Motor neuron (in vitro differentiated cells): ENCODE data around the gene CARMIL3. TPM values are rescaled to one million over a fixed set of nuclear protein-coding genes. Genes with fewer than 3 reads are reported as not detected.

Experiments
- ATAC-seq, 8 experiments: fragments of 200-7000 bp; cut with Tn5 transposase; replicated peaks in 6 of 8; 2 replicates each; pipeline ENCODE4 v1.8.0; 2021; ENCODE audit warnings: mild to moderate bottlenecking in 8 of 8, moderate library complexity in 8 of 8
- H3K27ac ChIP-seq, 2 donors: fragments of 250-450 bp; sonication (Bioruptor Pico); 2 replicates each; pipeline ENCODE4 v1.9.0; 2021; ENCODE audit warnings: antibody characterized with exemption in 2 of 2, mild to moderate bottlenecking in 2 of 2, moderate library complexity in 1 of 2
- H3K4me1 ChIP-seq, 2 donors: fragments of 250-450 bp; sonication (Bioruptor Pico); replicated peaks in 1 of 2; 2 replicates each; pipeline ENCODE4 v1.6.1; 2021; ENCODE audit warnings: antibody characterized with exemption in 2 of 2, mild to moderate bottlenecking in 2 of 2, moderate library complexity in 1 of 2
- H3K4me3 ChIP-seq, 5 donors: fragments of 250-450 bp; sonication (Bioruptor Pico); 2 replicates each; pipeline ENCODE4 v1.9.0; 2021; ENCODE audit warnings: antibody characterized with exemption in 5 of 5, mild to moderate bottlenecking in 5 of 5, moderate library complexity in 4 of 5
- WGBS, 10 experiments: fragments of 450-650 bp; shearing (Covaris generic); methylation state at CpG; one replicate each; pipeline ENCODE4 v1.0.0; 2022; 5-methylcytosine and 5-hydroxymethylcytosine counted together
- in situ Hi-C, 9 experiments: fragments of 400-800 bp; cut with MboI; loops; one replicate each; pipeline ENCODE4 v1.15.0; 2021; ENCODE audit warnings: low sequenced_read_pairs in 9 of 9, low pct_unique_long_range_greater_than_20kb in 2 of 9; ENCODE audit not compliant: unreplicated experiment in 9 of 9
- total RNA-seq, 8 experiments: library from RNA; unstranded; fragments of 300-600 nt; gene quantifications; 2 replicates each; pipeline versions ENCODE4 v1.2.3 to v1.2.4, GENCODE V29; 2022

CARMIL3 gene
- total RNA-seq, 8 experiments from 2014 or later, result 3.7 to 44.7 (median 25.6) TPM

DNA sequence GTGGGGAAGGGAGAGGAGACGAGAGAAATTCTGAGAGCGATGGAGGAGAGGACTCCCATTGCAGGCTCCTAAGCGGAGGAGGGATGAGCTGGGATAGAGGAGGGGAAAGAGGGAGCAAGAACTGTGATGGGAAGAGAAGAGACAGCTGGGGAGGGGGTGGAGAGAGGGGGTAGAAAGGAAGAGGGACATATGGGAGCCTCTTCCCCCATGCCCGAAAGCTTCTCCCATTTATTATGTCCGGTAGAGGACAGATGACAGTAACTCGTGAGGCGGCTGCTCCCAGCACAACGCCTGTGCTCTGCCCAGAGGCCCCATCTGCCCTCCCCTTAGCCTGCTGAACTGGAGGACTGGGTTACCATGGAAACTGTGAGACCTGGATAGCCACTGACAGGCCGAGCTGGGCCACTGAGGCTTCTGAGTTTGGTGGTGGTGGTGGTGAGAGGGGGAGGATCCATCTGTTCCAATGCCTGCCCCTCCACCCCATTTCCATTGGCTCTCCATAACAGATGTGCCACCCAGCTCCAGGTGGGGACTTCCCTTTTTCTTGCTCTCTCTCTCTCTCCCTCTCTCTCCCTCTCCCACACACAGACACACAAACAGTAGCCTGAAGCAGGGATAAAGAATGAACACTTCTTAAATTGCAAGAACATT, 27.8 kb downstream of the CARMIL3 start:
- ATAC-seq, result peak in 5 of 8 experiments; percentile 68 to 88 (median 73)
- peak overlapping the region; percentile 73 to 86 for H3K27ac ChIP-seq
- peaks cover 40 to 47% of the 10 kb centered on the region in 2 donors for H3K4me1 ChIP-seq
- WGBS, 10 experiments, result 0 to 75% (median 15%) methylated on average over 1 to 4 of the region's 9 CpGs; no CpG with 5 or more reads in 6 of the 10 experiments
- in situ Hi-C loops, result no loop called here
- H3K4me3 ChIP-seq, result no peak overlapping the region

DNA sequence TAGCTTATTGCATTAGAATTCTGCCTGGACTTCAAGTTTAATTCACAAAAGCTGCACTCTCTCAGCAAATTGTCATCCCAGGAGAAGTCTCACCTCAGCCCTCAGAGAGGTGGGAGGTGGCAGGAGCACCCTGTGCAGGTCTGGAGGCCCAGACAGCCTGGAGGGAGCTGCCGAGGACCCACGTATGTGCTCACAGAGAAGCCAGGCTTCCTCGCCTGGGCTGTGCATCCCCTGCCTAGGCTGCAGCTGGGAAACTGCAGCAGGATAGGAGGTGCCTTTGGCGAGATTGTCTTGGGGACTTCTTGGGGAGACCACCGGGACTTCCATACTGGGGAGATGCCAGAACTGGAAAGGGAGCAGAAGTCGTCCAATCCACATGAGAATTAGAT, 28.3 kb downstream of the CARMIL3 start:
- WGBS, 10 experiments, result 32 to 93% (median 40%) methylated on average over 1 to 3 of the region's 6 CpGs; no CpG with 5 or more reads in 5 of the 10 experiments
- ATAC-seq, result peak in 2 of 8 experiments; percentile 6 to 7
- Histone ChIP-seq H3K4me1 (peaks cover 40 to 47% of the 10 kb centered on the region in 2 donors), H3K4me3 (no peak overlapping the region), H3K27ac (peak overlapping the region; percentile 73 to 86)
- in situ Hi-C loops, result no loop called here

DNA sequence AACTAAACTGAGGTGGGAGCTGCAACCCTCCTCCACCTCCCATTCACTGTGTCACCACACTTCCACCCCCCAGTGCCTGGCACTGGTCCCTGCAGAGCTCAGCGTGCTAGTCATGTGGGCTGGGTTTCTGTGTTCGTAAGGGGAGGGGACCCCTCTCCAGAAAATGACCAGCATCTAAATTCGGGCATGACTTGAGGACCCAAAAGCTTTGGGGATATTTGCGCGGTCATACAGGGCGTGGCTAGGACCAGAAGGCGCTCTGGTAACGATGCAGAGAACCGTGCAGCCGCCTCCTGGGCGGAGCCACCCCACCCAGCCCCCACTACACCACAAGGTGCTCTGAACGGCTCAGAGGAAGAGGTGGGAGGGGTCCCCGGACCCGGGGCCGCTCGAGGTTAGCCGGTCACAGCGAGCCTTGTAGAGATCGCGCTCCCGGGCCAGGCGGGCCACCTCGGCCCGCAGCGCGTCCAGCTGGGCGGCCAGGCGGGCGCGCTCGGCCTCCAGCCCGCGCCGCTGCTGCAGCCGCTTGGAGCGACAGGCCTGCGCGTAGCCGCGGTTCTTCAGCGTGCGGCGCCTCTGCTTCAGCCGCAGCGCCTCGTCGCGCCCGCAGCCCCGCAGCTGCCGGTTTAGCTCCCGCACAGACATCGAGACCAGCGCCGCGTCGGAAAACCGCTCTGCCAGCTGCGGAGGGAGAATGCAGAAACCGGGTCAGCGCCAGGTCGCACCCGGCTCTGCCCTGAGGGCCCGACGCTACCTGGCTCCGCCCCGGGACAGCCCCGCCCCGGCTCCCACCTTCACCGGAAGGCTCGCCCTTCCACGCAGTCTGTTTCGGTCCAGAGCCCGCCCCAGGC, 29.3 kb downstream of the CARMIL3 start:
- in situ Hi-C loops, result no loop called here
- ATAC-seq, result peak; percentile 69 to 91 (median 78)
- WGBS, 10 experiments, result 0 to 20% (median 8%) methylated on average over 1 to 16 of the region's 74 CpGs; no CpG with 5 or more reads in 6 of the 10 experiments
- Histone ChIP-seq H3K4me1 (peaks cover 40 to 47% of the 10 kb centered on the region in 2 donors), H3K4me3 (peak overlapping the region; percentile 29 to 38 (median 34)), H3K27ac (peak overlapping the region; percentile 73 to 86)

DNA sequence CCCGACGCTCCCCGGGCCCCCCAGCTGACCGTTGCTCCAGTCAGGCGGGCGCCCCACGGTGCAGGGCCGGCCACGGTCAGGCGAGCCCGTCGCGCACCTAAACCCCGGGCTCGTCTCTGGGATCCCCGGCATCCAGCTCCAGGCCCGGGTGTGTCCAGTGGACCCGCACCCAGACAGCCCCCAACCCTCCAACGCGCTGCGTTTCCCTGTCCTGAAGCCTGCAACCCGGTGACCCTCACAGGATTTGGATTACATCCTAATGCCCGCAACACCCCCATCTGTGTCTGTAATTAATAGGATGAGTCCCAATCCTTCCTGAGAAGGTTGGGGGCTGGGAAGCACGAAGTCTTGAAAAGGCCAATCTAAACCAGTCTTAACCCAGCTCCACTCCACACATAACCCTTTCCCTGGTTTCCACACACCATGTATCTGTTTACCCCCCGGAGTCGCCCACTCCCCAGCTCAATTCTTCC, 30.0 kb downstream of the CARMIL3 start:
- ATAC-seq, result no peak
- in situ Hi-C loops, result no loop called here
- H3K4me1 ChIP-seq, result peaks cover 40 to 47% of the 10 kb centered on the region in 2 donors
- WGBS, 10 experiments, result 43 to 100% (median 83%) methylated on average over 1 to 4 of the region's 26 CpGs; no CpG with 5 or more reads in 5 of the 10 experiments
- H3K27ac ChIP-seq, result peak overlapping the region; percentile 73 to 86
- peak overlapping the region; percentile 29 to 38 (median 34) for H3K4me3 ChIP-seq

DNA sequence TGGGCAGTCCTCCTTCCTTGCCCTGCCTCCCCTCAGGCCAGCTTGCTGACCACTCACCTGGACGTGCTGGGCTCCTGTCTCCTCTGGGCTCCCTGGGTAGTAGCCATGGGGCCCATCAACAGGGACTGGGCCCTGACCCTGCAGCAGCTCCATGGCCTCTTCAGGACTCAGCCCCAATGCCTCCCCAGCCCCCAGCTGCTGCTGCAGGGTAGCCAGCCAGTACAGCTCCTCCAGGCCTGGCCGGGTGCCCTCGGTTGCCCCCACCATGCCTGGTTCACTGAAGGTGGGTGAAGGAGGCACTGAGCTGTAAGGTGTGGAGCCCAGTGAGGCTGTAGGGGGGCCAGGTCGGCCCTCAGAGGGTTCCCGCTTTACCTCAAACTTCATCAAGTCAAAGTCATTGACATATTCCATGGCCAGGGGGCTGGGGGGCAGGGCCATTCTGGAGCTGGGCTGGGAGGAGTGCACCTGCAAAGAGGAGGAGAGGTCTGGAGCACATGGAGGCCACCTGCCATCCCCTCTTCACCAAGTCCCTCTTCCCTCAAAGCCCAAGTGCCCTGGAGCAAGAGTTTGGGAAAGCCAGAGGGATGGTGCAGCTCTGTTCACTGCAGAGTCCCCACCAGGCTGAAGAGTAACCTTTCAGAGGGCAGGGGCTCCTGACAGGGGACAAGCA, 30.7 kb downstream of the CARMIL3 start:
- in situ Hi-C loops, result no loop called here
- Histone ChIP-seq H3K4me1 (peaks cover 40 to 46% of the 10 kb centered on the region in 2 donors), H3K27ac (peak overlapping the region in 1 of 2 donors; percentile 86), H3K4me3 (no peak overlapping the region)
- WGBS, 10 experiments, result 100% methylated on average over 1 of the region's 5 CpGs; no CpG with 5 or more reads in 8 of the 10 experiments
- no peak for ATAC-seq

DNA sequence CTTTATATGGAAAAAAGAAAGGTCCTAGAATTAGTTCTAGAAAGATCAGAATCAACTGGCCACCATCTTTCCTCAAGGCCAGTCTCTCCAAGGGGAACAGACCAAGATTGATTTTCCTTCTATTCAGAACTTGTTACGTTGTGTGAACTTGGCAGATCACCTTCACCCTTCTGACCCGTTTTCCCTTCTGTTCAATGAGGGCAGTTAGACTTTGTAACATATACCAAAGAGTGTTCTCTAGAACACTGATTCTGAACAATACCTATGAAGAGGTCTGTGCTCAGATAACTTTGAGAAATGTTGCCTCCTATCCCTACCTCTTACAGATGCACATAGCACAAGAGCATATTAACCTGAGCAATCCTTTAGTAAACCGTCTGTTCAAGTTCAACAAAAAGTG, 31.7 kb downstream of the CARMIL3 start:
- H3K4me3 ChIP-seq, result no peak overlapping the region
- H3K4me1 ChIP-seq, result peaks cover 33 to 37% of the 10 kb centered on the region in 2 donors
- 60 to 100% (median 75%) methylated on average over 1 to 3 of the region's 3 CpGs; no CpG with 5 or more reads in 2 of the 10 experiments for WGBS, 10 experiments
- no peak overlapping the region for H3K27ac ChIP-seq
- in situ Hi-C loops, result no loop called here
- no peak for ATAC-seq

DNA sequence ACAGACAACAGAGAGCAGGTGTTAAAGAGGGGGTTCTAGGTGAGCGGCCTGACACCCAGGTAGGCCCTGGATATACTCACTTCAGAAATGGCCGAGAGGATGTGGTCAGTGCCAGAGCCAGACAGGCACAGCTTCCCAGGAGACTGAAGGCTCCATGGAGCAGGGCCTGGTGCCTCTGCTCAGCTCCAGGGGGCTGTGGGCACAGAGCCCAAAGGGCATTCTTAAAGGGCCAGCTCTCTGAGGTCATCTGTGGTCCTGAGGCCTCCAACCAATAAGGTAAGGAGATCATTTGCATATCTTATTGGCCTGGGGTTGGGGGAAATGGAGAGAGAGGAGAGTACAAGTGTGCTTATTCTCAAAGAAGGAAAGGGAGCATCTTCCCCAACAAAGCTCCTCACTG, 32.6 kb downstream of the CARMIL3 start:
- H3K4me3 ChIP-seq, result no peak overlapping the region
- H3K4me1 ChIP-seq, result peaks cover 23 to 28% of the 10 kb centered on the region in 2 donors
- ATAC-seq, result no peak
- 67 to 100% (median 100%) methylated on average over 1 to 2 of the region's 2 CpGs; no CpG with 5 or more reads in 7 of the 10 experiments for WGBS, 10 experiments
- in situ Hi-C loops, result no loop called here
- no peak overlapping the region for H3K27ac ChIP-seq

DNA sequence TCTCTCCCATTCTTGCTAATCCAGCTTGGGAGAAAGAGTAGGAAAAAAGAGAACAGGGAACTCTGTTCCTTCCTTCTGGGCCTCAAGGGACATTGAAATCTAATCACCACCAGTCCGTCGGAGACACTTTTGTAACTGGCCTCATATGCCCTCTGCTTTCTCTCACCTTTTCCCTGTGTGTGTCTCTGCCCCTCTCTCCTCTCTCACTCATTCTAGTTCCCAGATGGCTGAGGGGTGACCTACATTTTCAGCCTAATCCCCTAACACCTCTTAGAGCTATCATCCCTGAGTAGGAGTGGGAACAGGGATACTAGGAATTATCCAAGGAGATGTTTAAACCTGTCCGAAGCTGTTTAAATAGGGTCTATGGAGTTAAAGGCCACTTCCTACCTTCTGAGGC, 33.4 kb downstream of the CARMIL3 start:
- H3K27ac ChIP-seq, result no peak overlapping the region
- no peak overlapping the region for H3K4me3 ChIP-seq
- ATAC-seq, result no peak
- WGBS, 10 experiments, result 78 to 100% (median 91%) methylated on average over 1 to 3 of the region's 3 CpGs; no CpG with 5 or more reads in 4 of the 10 experiments
- in situ Hi-C loops, result no loop called here
- peaks cover 15 to 22% of the 10 kb centered on the region in 2 donors for H3K4me1 ChIP-seq

DNA sequence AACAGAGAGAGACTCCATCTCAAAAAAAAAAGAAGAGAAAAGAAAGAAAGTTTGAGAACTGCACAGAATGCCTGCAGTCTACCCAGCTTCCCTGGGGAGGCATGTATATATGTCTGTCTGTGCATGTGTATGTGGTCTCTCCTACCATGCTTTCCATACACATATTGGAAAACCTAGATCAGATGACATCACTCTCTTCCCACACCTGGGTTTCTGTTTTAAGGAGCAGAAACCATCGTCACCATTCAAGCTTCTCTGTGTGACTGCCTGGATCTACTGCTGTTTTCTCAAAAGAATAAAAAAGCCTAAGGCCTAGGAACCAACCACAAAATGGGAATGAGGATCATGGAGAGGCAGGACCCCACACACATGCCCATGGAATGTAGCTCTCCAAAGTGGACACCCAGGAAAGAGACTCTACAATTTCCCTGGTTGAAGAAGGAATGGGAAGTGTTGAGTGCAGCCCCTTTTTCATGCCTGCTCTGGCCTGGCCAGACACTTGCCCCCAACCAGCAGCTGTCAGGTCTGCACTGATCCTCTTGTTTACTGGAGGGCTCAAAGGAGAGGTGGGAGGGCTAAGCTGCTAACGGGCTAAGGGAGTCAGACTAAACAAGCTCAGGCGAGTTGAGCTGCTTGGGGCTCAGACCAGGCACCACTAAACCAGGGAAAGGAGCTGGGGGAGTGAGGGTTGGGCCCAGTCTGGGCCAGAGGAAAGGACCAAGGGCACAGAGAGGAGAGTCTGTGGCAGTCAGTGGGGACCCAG, 34.6 kb downstream of the CARMIL3 start:
- Histone ChIP-seq H3K4me3 (no peak overlapping the region), H3K4me1 (peaks cover 10 to 18% of the 10 kb centered on the region in 2 donors), H3K27ac (no peak overlapping the region)
- 60 to 89% (median 71%) methylated on average over 1 to 3 of the region's 3 CpGs; no CpG with 5 or more reads in 4 of the 10 experiments for WGBS, 10 experiments
- in situ Hi-C loops, result no loop called here
- no peak for ATAC-seq

DNA sequence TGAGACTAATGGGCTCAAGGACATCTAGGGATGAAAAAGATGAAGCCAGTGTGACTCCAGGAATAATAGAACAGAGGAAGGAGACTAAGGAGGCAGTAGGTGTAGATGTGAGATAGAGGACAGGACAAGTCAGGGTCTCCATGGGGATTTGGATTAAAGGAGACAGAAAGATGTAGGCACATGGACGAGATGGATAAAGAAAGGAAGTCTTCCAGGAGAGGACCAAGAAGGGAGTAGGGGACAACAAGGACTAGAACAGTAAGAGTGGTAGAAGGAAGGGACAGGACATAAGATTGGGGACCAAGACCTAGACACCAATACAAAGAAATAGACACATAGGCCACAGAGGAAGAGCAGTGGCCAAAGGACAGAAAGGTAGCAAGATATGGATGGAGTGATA, 35.2 kb downstream of the CARMIL3 start:
- ATAC-seq, result no peak
- in situ Hi-C loops, result no loop called here
- WGBS, 10 experiments, result 33 to 100% (median 80%) methylated on average over 1 of the region's 1 CpG; no CpG with 5 or more reads in 3 of the 10 experiments
- Histone ChIP-seq H3K4me1 (peaks cover 3 to 11% of the 10 kb centered on the region in 2 donors), H3K4me3 (no peak overlapping the region), H3K27ac (no peak overlapping the region)

DNA sequence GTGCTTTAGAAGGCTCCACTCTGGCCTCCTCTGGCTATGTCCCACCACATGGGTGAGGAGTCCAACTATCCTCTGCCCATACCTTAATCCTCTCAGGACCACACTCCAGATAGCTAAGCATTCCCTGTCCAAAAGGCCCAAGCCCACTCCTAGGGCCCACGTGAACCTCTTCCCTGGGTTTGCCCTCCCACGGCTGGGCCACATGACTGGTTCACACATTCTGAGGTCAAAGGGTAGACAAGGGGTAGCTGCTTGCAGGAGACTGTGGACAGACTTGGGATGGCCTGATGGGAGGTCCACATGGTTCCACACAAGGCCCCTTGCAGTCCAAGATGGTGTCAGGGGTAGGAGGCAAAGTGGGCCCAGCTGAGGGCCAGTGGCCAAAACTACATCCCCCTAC, 36.3 kb downstream of the CARMIL3 start:
- H3K27ac ChIP-seq, result no peak overlapping the region
- H3K4me1 ChIP-seq, result peaks cover 3 to 6% of the 10 kb centered on the region in 2 donors
- in situ Hi-C loops, result no loop called here
- no peak overlapping the region for H3K4me3 ChIP-seq
- WGBS, 10 experiments, result 60 to 100% (median 77%) methylated on average over 1 to 2 of the region's 2 CpGs; no CpG with 5 or more reads in 5 of the 10 experiments
- ATAC-seq, result no peak

DNA sequence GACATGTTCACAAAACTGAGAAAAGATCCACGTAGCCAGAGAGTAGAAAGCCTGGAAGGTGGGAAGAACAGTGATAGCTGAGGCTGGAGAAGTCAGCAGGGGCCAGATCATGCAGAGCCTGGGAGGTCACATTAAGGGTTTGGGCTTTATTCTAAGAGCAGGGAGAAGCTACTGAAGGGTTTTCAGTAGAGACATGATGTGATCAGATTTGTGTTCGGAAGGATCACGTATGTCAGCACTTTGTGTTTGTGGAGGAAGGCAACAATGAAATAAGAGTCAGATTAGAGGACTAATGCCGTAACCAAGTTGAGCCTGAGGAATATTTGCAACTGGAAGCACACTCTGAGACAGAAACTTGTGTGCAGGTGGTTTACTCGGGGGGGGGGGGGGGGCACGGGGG, 38.1 kb downstream of the CARMIL3 start:
- in situ Hi-C loops, result no loop called here
- ATAC-seq, result no peak
- H3K4me1 ChIP-seq, result peaks cover 8 to 13% of the 10 kb centered on the region in 2 donors
- H3K27ac ChIP-seq, result no peak overlapping the region
- 74 to 100% (median 86%) methylated on average over 1 to 3 of the region's 6 CpGs; no CpG with 5 or more reads in 2 of the 10 experiments for WGBS, 10 experiments
- H3K4me3 ChIP-seq, result no peak overlapping the region
